HG03139 (cell line): ENCODE measurements around the gene RXRA.

Experiments
- ATAC-seq: cut with Tn5 transposase; IDR thresholded peaks from one replicate; pipeline ENCODE4 v1.9.1; 2021; ENCODE audit not compliant: unreplicated experiment

RXRA gene

GRCh38 chr9:134322781-134323241, 3.4 kb upstream of the RXRA start:
- no peak for ATAC-seq

DNA sequence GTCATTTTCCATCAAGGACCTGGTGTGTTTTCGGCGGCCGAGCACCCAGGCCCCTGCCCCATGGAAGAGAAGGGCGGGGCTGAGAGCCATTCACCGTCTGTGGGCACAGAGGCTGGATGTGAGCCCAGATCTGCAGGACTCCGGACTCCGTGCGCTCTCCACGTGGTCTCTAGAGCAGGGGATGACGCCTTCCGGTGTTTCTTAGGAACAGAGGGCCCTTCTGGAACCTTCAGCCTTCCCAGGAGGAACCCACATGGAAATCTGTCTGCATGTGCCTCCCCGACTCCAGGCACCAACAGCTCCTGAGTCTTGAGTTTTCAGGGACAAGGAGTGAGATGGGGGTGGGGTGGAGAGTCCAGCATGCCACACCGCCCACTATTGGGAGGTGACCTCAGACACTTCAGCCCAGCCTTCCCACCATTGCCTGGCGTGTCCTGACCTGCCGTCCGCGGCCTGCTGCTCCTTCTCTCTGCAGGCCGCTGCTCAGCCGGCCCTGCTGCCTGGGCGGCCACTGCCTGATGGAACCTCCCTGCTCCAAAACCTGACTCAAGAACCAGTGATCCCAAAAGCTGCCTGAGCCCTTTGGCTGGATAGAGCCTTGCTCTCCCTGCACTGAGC, 2.4 kb upstream of the RXRA start:
- ATAC-seq, result no peak

GRCh38 chr9:134324359-134325095, 1.7 kb upstream of the RXRA start:
- ATAC-seq, result no peak

DNA sequence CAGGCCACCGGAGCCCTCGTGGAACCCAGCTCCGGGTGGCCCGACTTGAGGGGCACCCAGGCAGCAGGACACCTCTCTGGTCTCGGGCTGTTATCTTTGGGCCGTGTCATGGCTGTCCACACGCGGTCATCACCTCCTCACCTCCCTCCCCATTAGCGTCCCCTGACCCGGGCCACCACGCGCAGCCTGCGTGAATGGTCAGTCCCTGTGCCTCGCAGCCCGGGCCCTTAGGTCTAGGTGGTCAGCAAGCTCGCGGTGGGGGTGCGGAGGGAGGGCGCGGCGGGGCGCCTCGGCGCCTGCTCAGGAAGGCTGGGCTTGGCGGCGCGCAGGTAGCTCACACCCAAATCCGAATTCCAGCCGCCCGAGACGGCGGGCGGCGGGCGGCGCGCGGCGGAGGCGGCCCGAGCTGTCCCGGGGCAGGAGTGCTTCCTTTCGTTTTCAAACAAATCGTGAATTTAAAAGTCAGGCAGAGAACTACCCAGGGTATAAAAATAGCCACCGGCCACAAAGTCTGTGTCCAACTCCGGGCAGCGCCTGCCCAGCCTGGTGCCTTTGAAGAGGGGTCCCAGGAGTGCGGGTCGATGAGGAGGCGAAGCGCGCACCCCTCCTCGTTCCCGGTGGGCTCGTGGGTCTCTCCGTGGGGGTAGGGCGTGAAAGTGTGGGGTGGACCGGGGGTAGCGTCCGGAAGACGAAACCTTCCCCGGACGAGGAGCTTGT, 1.0 kb upstream of the RXRA start:
- no peak for ATAC-seq

DNA sequence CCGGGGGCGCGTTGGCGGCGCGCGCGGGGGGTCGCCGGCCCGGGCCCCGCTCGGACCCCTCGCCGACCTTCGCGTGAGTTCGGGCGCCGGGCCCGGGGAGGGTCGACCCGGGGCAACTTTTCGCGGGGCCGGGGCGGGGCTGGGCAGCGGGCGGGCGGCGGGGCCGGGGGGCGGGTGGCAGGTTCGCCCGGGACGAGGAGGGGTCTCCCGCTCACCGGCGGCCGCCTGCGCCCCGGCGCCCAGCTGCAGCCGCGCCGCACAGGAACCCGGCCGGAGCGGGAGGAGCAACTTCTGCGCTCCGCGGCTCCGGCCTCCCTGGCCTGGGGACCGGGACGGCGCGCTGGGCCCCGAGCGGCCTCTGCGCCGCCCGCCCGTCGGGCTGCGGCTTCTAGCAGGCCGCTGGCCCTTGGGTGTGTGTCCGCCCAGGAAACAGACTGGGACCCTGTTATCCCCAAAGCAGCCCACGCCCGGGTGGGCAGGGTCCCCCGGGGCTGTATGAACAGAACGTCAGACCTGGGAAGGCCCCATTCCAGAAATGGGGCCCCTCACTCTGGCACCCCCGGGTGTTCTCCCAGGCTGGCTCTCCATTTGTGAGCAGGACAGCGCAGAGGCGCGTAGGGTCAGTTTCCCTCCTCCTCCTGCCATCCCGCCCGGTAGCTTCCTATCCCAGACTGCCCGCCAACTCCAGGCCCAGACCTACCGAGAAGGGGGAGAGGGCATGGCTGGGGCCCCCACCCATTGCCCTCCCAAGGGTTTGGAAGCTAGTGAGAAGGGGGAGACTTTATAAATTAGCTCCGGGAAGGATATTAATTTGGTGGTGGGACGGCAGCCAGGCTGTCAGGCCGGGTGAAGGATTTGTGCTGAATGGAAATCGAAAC, 708 bp downstream of the RXRA start:
- ATAC-seq, result no peak

- ATAC-seq, result no peak
Measured at GRCh38 chr9:134327671-134328231, 1.5 kb downstream of the RXRA start.

DNA sequence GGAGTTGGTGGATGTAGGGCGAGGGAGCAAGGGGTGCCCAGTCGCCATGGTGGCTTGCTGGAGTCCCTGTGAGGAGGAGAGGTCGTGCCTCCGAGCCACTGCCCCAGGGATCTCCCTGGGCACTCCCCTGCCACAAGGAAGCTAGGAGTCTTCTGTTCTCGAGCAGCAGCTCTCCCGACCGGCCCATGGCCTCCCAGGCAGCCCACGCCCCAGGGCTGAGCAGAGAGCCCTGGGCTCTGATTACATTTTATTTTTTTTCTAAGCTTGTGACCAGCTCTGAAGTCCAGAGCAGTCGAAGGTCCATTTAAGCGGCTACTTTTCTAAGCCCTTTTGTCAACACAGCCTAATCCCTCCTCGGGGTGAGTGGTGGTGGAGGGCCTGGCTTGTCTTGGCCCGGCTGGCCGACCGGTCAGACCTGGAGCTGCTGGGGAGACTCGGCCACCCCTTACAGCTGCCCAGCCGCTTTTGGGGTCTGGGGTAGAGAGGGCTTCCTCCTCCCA, 2.1 kb downstream of the RXRA start:
- ATAC-seq, result no peak

- ATAC-seq, result no peak
Measured at GRCh38 chr9:134328841-134329575, 2.8 kb downstream of the RXRA start.

GRCh38 chr9:134329576-134329855, 3.3 kb downstream of the RXRA start:
- no peak for ATAC-seq

DNA sequence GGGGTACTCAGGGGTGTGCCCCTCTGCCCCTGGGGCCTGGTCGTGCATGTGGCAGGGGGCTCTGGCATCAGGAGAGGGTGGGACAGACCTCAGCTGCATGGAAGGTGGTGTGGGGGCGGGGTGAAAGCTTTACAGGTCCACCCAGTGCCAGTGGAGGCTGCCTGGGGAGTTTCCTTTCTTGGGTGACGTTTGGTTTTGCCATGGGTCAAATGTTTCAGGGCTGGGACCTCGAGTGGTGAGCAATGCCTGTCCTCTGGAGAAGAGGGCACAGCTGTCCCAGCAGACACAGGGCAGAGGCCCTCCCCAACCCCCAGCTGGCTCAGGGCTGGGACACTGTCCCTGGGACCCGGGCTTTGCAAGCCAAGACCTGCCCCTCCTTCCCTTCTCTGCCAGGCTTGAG, 3.6 kb downstream of the RXRA start:
- no peak for ATAC-seq

DNA sequence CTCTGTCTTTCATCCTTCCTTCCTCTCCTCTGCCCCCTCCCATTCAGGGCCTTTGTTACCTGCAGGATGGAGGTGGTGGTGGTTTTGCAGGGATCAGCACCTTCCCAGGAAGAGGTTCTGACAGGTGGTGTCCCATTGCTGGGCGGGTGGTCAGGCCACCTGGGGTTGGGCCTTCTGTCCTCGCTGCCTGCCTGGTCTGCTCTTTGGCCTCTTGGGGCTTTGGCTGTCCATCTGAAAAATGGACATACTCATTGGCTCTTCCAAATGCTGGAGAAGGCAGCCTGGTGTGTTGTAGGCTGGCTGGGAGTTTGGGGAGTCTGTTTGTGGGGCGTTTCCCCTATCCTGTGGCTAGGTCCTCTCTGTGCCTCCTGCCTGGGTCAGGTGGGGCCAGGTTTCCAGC, 4.3 kb downstream of the RXRA start:
- no peak for ATAC-seq

- no peak for ATAC-seq
Measured at GRCh38 chr9:134331186-134332025, 5.2 kb downstream of the RXRA start.

DNA sequence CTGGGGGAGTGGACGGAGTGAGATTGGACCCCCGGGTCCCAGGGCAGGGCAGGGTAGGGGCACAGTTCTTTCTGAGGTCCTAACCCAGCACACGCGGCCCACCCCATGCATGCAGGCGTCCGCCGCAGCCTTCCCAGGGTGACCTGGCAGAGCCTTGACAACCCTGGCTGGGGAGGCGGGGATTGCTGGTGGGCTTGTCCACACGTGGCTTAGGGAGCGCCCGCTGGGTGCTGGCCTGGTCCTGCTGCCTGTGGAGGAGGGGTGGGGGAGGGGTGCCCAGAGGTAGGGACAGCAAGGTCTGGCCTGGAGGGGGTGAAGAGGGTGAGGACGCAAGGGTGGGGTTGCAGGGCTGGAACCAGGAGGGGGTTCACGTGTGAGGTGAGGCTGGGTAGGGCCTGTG, 6.0 kb downstream of the RXRA start:
- ATAC-seq, result no peak

DNA sequence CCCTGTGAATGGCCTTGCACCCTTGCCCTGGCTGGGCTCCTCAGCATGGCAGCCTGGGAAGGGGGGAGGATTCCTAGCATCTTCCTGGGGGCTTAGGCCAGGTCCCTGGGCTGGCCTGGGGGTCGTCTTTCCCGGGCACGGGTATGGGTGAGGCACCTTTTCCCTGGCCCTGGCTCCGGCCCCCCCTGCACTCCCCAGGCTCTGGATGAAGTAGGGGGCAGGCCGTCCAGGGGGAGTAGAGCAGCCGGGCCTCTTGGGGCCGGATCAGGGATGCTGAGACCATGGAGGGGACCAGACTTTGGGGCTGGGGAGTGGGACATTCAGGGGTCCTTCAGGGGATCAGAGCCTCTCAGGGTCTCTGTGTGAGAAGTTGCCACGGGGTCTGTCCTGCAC, 6.6 kb downstream of the RXRA start:
- ATAC-seq, result no peak

- no peak for ATAC-seq
Measured at GRCh38 chr9:134333234-134333873, 7.1 kb downstream of the RXRA start.

DNA sequence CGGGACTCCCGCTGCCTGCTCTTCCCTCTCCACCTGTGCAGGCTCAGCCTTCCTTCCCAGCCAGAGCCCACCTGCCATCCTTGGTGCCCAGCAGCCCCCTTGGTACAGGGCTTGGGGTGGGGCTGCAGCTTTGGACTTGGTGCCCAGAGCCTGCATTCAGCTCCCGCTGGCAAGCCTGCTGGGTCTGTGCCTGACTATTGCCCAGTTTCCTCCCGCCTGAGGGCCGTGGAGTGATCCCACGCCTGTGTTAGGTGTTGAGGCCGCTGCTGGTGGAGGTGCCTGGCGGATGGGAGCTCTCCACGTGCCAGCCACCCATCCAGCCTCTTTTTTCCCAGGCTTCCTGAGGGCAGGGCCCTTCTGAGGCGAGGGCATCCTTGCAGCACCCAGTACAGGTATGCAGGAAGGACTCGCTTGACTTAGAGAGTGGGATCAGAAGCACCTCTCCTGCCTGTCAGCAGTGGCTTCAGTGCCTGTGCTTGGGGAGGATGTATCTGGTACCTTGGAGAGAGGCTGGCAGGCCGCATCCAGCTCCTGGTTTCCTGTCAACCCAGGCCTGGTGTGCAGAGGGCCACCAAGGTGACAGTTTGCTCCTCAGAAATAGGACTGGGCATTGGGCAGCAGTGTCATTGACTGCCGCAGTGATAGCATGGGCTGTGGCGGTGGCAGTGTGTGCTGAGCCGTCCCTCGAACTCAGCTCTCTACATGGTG, 7.8 kb downstream of the RXRA start:
- ATAC-seq, result no peak

DNA sequence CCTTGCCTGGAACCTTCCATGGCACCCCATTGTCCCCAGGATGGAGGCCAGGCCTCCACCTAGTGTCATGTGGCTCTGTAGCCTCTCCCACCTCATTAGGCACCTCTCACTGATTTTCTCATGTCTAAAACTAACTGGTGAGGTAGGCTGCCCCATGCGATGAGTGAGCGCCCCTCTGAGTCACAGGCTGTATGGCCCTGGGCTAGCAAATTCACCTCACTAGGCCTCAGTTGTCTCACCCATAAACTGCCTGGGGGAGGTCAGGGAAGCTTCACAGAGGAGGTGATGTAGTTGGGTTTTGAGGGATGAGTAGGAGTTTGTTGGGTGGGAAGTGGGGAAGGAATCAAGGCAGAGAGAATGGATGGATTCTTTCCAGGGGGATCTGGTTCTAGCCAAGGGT, 8.8 kb downstream of the RXRA start:
- no peak for ATAC-seq

- no peak for ATAC-seq
Measured at GRCh38 chr9:134335486-134336220, 9.4 kb downstream of the RXRA start.
